ENCODE data around the gene CES2.
"Not testable (repeated sequence)": the region's sequence is repeated elsewhere in the genome, so short reads cannot be mapped to it uniquely, and the experiment has no call there.

CES2 gene

DNA sequence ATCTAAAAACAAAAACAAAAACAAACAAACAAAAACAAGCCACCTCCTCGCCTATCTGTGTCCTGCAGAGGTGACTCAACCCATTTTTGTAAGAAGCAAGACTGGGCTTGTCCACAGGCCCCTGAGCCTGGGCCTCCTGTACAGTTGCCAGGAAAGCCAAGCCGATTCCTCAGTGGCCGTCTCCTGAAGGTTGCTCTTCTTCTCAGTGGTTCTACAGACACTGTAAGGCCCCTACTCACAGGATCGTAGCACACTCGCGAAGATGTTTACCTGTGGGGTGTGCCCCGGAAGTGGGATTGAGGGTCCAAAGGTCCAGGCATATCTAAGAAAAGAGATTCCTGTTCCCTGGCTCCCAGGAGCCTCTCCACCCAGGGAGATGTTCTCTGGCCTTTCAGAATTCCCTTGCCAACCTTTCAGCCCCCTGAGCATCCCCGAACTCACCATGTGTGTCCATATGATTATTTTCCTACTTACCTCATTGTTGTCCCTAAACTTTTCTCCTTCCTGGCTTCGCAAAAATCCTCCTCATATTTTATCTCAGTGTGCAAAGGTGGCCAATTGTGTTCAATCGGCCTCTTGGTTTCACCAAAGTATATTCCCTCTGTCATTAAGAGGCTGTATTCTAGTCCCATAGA lies 18.3 kb downstream of the CES2 start:
- DNase-seq (ENCODE audit: low read depth): no peak

GRCh38 chr16:66954097-66954659 lies 18.9 kb downstream of the CES2 start:
- DNase-seq (ENCODE audit: low read depth): peak; percentile 52

DNA sequence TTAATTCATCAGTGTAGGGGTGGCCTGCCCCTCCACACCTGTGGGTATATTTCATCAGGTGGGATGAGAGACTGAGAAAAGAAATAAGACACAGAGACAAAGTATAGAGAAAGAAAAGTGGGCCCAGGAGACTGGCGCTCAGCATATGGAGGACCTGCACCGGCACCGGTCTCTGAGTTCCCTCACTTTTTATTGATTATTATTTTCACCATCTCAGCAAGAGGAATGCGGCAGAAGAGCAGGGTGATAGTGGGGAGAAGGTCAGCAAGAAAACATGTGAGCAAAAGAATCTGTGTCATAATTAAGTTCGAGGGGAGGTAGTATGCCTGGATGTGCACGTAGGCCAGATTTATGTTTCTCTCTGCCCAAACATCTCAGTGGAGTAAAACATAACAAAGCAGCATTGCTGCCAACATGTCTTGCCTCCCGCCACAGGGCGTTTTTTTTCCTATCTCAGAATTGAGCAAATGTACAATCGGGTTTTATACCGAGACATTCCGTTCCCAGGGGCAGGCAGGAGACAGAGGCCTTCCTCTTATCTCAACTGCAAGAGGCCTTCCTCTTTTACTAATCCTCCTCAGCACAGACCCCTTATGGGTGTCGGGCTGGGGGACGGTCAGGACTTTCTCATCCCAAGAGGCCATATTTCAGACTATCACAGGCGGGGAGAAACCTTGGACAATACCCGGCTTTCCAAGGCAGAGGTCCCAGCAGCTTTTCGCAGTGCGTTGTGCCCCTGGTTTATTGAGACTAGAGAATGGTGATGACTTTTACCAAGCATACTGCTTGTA lies 20.2 kb downstream of the CES2 start:
- DNase-seq (ENCODE audit: low read depth): not testable (repeated sequence)

GRCh38 chr16:66956154-66956457 lies 20.8 kb downstream of the CES2 start:
- not testable (repeated sequence) for DNase-seq (ENCODE audit: low read depth)

DNA sequence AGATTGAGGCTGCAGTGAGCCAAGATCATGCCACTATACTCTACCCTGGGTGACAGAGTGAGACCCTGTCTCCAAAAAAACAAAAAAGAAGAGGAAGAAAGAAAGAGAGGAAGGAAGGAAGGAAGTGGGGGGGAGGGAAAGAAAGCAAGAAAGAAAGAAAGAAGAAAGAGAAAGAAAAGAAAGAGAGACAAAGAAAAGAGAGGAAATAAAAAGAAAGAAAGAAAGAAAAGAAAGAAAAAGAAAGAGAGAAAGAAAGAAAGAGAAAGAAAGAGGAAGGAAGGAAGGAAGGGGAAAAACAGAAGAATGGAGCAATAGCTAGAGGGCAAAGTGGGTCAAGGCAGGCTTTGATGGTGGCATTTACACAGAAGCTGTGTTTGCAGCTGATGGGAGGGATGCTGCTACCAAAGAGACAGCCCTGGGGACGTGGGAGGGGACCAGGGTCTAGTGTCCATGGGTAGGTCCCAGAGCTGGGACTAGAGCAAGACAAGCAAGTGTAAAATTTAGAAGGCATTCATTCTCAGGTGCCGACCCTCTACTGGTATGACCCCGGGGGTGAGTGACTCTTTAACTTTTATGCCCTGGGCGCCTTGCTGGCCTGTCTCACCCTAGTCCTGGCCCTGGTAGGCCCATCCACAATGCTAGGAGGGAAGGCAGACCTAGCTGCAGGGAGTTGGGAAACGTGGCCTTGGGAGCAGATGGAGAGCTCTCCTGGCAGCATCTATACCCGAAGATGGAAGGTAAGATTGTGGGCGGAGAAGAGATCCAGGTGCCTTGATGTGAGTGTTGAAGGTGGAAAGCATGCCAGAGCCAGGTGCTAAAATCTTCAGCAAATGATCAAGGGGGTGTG lies 23.8 kb downstream of the CES2 start:
- no peak for DNase-seq (ENCODE audit: low read depth)

DNA sequence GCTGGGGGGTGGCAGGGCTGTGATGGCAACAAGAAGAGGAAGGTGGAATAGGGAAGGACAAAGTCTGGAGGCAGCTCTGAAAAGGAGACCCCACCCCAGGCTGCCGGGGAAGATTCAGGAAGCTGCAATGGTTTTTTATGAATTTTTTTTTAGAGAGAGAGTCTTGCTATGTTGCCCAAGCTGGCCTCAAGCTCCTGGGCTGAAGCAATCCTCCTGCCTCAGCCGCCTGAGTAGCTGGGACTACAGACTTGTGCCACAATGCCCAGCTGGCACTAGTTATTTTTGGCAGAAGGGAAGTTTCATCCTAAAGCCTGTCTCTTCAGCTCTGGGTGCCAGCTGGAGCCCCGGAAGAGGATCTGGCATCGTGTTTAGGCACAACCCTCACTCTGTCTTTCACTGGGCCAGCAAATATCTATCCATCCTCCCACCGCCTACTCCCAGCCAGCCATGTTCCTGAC lies 24.4 kb downstream of the CES2 start:
- DNase-seq (ENCODE audit: low read depth): no peak

GRCh38 chr16:66960270-66960669 lies 25.0 kb downstream of the CES2 start:
- no peak for DNase-seq (ENCODE audit: low read depth)

GRCh38 chr16:66961065-66961744 lies 25.9 kb downstream of the CES2 start, which contains the start of gene CES3:
Gene CES3 (plus strand): TSS chr16:66961266. CDS start chr16:66961308, 42 bp downstream.
- no peak for DNase-seq (ENCODE audit: low read depth)

- no peak for DNase-seq (ENCODE audit: low read depth)
Measured at GRCh38 chr16:66961914-66962313, 26.6 kb downstream of the CES2 start.

- DNase-seq (ENCODE audit: low read depth): no peak
Measured at GRCh38 chr16:66964049-66964448, 28.7 kb downstream of the CES2 start.

- no peak for DNase-seq (ENCODE audit: low read depth)
Measured at GRCh38 chr16:66968847-66969246, 33.5 kb downstream of the CES2 start.

DNA sequence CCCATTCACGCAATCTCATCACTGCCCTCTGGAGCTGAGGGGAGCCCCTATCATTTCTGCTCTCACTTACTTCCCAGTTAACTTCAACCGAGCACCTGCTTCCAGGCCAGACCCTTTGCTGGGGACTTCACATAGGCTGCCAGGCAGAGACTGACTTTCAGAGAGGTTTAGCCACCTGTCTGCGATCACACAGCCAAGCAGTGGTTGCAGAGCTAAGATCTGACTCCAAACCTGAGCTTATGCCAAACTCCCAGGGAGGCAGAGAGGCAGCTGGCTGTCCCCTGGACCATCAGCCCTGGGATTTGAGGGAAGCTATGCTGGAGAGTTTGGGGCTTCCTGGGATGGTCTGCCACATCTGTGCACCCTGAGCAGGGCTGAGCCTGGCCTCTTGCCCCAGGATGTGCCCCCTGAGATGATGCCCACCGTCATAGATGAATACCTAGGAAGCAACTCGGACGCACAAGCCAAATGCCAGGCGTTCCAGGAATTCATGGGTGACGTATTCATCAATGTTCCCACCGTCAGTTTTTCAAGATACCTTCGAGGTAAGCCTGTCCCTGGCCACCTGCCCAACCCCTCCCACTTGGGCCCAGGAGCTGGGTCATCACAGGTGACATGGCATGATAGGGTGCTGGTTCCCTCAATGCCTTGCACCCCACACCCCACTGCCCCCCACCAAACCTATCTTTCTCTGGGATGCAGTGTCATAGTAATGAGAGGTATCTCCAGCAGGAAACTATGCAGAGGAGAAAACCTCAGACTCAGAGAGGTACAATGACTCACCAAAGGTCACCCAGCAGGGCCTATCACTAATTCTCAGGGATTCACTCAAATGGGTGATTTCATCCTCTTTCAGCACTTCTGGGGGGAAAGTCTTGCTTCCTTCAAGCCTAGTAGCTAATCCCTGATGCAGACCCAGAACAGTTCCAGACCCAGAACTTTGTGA lies 35.7 kb downstream of the CES2 start:
- no peak for DNase-seq (ENCODE audit: low read depth)

GRCh38 chr16:66972983-66973382 lies 37.7 kb downstream of the CES2 start:
- no peak for DNase-seq (ENCODE audit: low read depth)

DNA sequence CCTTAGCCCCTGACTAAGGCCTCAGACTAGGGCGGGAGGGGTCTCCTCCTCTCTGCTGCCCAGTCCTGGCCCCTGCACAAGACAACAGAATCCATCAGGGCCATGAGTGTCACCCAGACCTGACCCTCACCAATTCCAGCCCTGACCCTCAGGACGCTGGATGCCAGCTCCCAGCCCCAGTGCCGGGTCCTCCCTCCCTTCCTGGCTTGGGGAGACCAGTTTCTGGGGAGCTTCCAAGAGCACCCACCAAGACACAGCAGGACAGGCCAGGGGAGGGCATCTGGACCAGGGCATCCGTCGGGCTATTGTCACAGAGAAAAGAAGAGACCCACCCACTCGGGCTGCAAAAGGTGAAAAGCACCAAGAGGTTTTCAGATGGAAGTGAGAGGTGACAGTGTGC lies 38.4 kb downstream of the CES2 start:
- DNase-seq (ENCODE audit: low read depth): no peak

GRCh38 chr16:66974156-66974931 lies 39.0 kb downstream of the CES2 start:
- not testable (repeated sequence) for DNase-seq (ENCODE audit: low read depth)

- DNase-seq (ENCODE audit: low read depth): peak; percentile 13
Measured at GRCh38 chr16:66974932-66975246, 39.6 kb downstream of the CES2 start.

GRCh38 chr16:66975302-66975893 lies 40.1 kb downstream of the CES2 start:
- no peak for DNase-seq (ENCODE audit: low read depth)

GRCh38 chr16:66976746-66977145 lies 41.4 kb downstream of the CES2 start:
- no peak for DNase-seq (ENCODE audit: low read depth)

DNA sequence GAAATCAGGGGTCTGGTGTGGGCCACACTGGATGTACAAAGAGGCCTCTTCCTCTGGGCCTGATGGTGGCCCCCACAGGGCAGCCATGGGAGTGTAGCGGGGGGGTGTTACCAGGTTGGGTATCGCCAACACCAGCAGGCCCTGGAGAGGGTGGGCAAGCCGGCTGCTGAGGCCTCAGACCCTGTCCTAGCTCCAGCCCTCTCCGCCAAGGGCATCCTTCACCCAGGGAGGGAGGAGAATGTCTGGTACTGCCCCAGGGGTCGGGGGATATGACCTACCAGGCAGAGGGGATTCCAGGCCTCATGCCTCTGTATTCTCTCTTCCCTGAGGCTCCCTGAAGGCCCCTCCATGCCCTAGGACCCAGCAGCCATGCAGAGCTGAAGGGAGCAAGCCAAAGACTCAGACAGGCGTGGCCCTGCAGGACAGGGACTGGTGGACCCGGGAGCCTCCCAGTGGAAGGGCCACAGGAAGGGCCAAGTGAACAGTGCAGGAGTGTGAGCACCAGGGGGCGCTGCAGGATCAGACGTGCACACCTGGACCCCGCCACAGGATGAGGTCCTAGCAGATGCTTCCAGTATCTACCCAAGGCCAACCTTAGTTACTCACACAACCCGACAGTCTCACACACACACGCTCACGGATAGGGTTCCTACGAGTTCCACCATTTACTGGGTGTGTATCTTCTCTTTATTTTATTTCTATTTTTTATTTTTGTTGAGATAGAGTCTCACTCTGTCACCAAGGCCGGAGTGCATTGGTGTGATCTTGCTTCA lies 42.2 kb downstream of the CES2 start:
- peak; percentile 89 for DNase-seq (ENCODE audit: low read depth)

All from activated gamma-delta T cell treated with anti-CD3 and anti-CD28 coated beads, Interleukin-2, amount 50 U/mL, for 16 hours (primary cell).